IMR-90 (cell line): Measurements from ENCODE around the gene PHF21A. TPM values are rescaled to one million over a fixed set of nuclear protein-coding genes. Genes with fewer than 3 reads are reported as not detected.

Experiments used
- ATAC-seq: fragments of 200-7000 bp; cut with Tn5 transposase; 2 replicates; pipeline ENCODE4 v1.9.1; 2020; ENCODE audit warnings: low read depth, mild to moderate bottlenecking, moderate library complexity
- BruUV-seq: library from RNA; stranded (reverse); fragments of 400-500 nt; replicated peaks from 2 replicates; lab custom pipeline; 2021; lab: Mats Ljungman, UMichigan
- CTCF ChIA-PET: fragments of 300-600 bp; formaldehyde crosslinking; extraction: SDS; loops from one replicate; lab custom pipeline; 2021; ENCODE audit warnings: antibody characterized with exemption; lab: Yijun Ruan, JAX
- POLR2A ChIA-PET: fragments of 300-600 bp; sonication (Branson Sonifier 250); formaldehyde crosslinking; loops from one replicate; lab custom pipeline; 2022; ENCODE audit warnings: antibody characterized with exemption; ENCODE audit not compliant: unreplicated experiment; lab: Charles Lee
- DNase-seq: peaks from one replicate; pipeline ENCODE4 v3.0.0; 2013
- H2AFZ ChIP-seq: replicated peaks from 2 replicates; pipeline ENCODE3; 2013; ENCODE audit warnings: low read length, mild to moderate bottlenecking; ENCODE audit not compliant: poor library complexity
- H2AK5ac ChIP-seq: 2 replicates; pipeline ENCODE4 v1.6.1; 2013; ENCODE audit warnings: low read depth, low read length, inconsistent platforms
- H2AK9ac ChIP-seq: replicated peaks from 2 replicates; pipeline ENCODE3; 2013; ENCODE audit warnings: mild to moderate bottlenecking, low read depth, low read length, moderate library complexity; ENCODE audit not compliant: poor library complexity
- H2BK120ac ChIP-seq: 2 replicates; pipeline ENCODE4 v1.6.1; 2013; ENCODE audit warnings: low read depth, low read length, inconsistent platforms
- H2BK15ac ChIP-seq: 3 replicates; pipeline ENCODE4 v1.6.1; 2013; ENCODE audit warnings: low read depth, low read length, inconsistent platforms
- H2BK20ac ChIP-seq: 2 replicates; pipeline ENCODE4 v1.6.1; 2013; ENCODE audit warnings: low read depth, mild to moderate bottlenecking, inconsistent platforms, low read length, moderate library complexity
- H2BK5ac ChIP-seq: 2 replicates; pipeline ENCODE4 v1.6.1; 2013; ENCODE audit warnings: mild to moderate bottlenecking, low read depth, low read length, inconsistent platforms; ENCODE audit not compliant: poor library complexity, severe bottlenecking
- H3K14ac ChIP-seq: replicated peaks from 2 replicates; pipeline ENCODE4 v1.6.1; 2013; ENCODE audit warnings: low read depth, low read length, inconsistent platforms
- H3K18ac ChIP-seq: 2 replicates; pipeline ENCODE4 v1.6.1; 2013; ENCODE audit warnings: low read depth, low read length, control low read depth
- H3K23ac ChIP-seq: 2 replicates; pipeline ENCODE4 v1.6.1; 2013; ENCODE audit warnings: low read depth, low read length, inconsistent platforms
- H3K27ac ChIP-seq: 2 replicates; pipeline ENCODE4 v1.5.1; 2013; ENCODE audit warnings: mild to moderate bottlenecking, control low read depth, low read length; ENCODE audit not compliant: insufficient read depth
- H3K27me3 ChIP-seq: 2 replicates; pipeline ENCODE4 v1.6.1; 2013; ENCODE audit warnings: low read length; ENCODE audit not compliant: control insufficient read depth, insufficient read depth
- H3K36me3 ChIP-seq: 2 replicates; pipeline ENCODE4 v1.6.1; 2013; ENCODE audit warnings: low read length, mixed read lengths; ENCODE audit not compliant: control insufficient read depth, insufficient read depth
- H3K4ac ChIP-seq: 2 replicates; pipeline ENCODE4 v1.6.1; 2013; ENCODE audit warnings: low read depth, low read length, inconsistent platforms
- H3K4me1 ChIP-seq: 2 replicates; pipeline ENCODE4 v1.6.1; 2013; ENCODE audit warnings: low read length, mixed read lengths; ENCODE audit not compliant: control insufficient read depth, insufficient read depth
- H3K4me2 ChIP-seq: 2 replicates; pipeline ENCODE4 v1.6.1; 2013; ENCODE audit warnings: low read depth, mild to moderate bottlenecking, control low read depth, low read length, moderate library complexity
- H3K4me3 ChIP-seq: 2 replicates; pipeline ENCODE4 v1.5.1; 2013; ENCODE audit warnings: low read depth, mild to moderate bottlenecking, control low read depth, low read length, moderate library complexity; ENCODE audit not compliant: insufficient read depth
- H3K56ac ChIP-seq: 2 replicates; pipeline ENCODE4 v1.6.1; 2013; ENCODE audit warnings: low read length, inconsistent platforms; ENCODE audit not compliant: insufficient read depth; ENCODE audit errors: extremely low read depth
- H3K79me1 ChIP-seq, 2 experiments: 2 replicates each; pipeline ENCODE4 v1.6.1; 2013; ENCODE audit warnings: low read length in 2 of 2, inconsistent platforms in 1 of 2, low read depth in 1 of 2
- H3K9ac ChIP-seq: 2 replicates; pipeline ENCODE4 v1.6.1; 2013; ENCODE audit warnings: low read depth, low read length, control low read depth
- H3K9me1 ChIP-seq: 2 replicates; pipeline ENCODE4 v1.6.1; 2013; ENCODE audit warnings: low read length, inconsistent platforms; ENCODE audit not compliant: insufficient read depth
- H3K9me3 ChIP-seq: 2 replicates; pipeline ENCODE4 v1.6.1; 2013; ENCODE audit warnings: low read length; ENCODE audit not compliant: control insufficient read depth, insufficient read depth
- H4K20me1 ChIP-seq: 2 replicates; pipeline ENCODE4 v1.6.1; 2013; ENCODE audit warnings: low read length, inconsistent platforms; ENCODE audit not compliant: insufficient read depth
- H4K5ac ChIP-seq: 2 replicates; pipeline ENCODE4 v1.6.1; 2013; ENCODE audit warnings: mild to moderate bottlenecking, low read depth, low read length, control low read depth
- H4K8ac ChIP-seq, 2 experiments: 2 replicates each; pipeline ENCODE4 v1.6.1; 2013; ENCODE audit warnings: low read depth in 2 of 2, low read length in 2 of 2, control low read depth in 1 of 2, inconsistent platforms in 1 of 2
- H4K91ac ChIP-seq: 2 replicates; pipeline ENCODE4 v1.6.1; 2013; ENCODE audit warnings: low read depth, low read length, inconsistent platforms; ENCODE audit not compliant: insufficient read depth
- CHD1 ChIP-seq: IDR thresholded peaks from 2 replicates; pipeline ENCODE4 v1.6.1; 2012; ENCODE audit warnings: low read depth, low read length, improper control_type of control experiment
- RCOR1 ChIP-seq: IDR thresholded peaks from 2 replicates; pipeline ENCODE4 v1.6.1; 2012; ENCODE audit warnings: mild to moderate bottlenecking, low read length, improper control_type of control experiment; ENCODE audit not compliant: insufficient replicate concordance
- SMC3 ChIP-seq: fragments of 150-350 bp; IDR thresholded peaks from 2 replicates; pipeline ENCODE4 v1.6.1; 2016; ENCODE audit warnings: low read depth, mild to moderate bottlenecking, antibody characterized with exemption, low read length, moderate library complexity
- WGBS, 2 experiments: methylation state at CpG; one replicate each; pipeline versions ENCODE4 v1.1.5 to v1.1.7; 2013; ENCODE audit warnings: missing lambda C conversion rate in 2 of 2; ENCODE audit not compliant: insufficient read length in 1 of 2; ENCODE audit errors: extremely low coverage in 2 of 2; 5-methylcytosine and 5-hydroxymethylcytosine counted together
- dilution Hi-C: fragments of 300-500 bp; cut with HindIII; formaldehyde crosslinking; loops from one replicate; pipeline ENCODE4 v1.14.3; 2018; ENCODE audit warnings: low sequenced_read_pairs; ENCODE audit not compliant: unreplicated experiment
- in situ Hi-C: fragments of 300-500 bp; cut with MboI; formaldehyde crosslinking; loops from 3 replicates; pipeline ENCODE4 v1.14.3; 2019; ENCODE audit warnings: low sequenced_read_pairs, inconsistent platforms, mixed read lengths
- intact Hi-C: fragments of 100-400 bp; cut with micrococcal nuclease; formaldehyde crosslinking; loops from 2 replicates; pipeline ENCODE4 v1.10.0; 2022
- polyA plus RNA-seq, 3 experiments: library from polyadenylated mRNA; depleted of rRNA; stranded (reverse); fragments of >200 nt; gene quantifications; 2 replicates each; pipeline ENCODE4 v1.2.3, GENCODE V29; 2012; ENCODE audit warnings: low replicate concordance in 1 of 3
- total RNA-seq: library from RNA; depleted of rRNA; stranded (reverse); fragments of >200 nt; gene quantifications from 2 replicates; pipeline ENCODE4 v1.2.3, GENCODE V29; 2012

PHF21A gene
- total and polyA plus RNA-seq, 2 of the 4 experiments (the other 2 are of a cell fraction), result 9.0 to 20.6 TPM

GRCh38 chr11:46018651-46019050 lies 102.6 kb downstream of the PHF21A start:
- Histone ChIP-seq H3K56ac (no peak overlapping the region), H3K18ac (no peak overlapping the region), H3K23ac (no peak overlapping the region), H3K79me1 (peaks cover 4 to 23% of the 10 kb centered on the region in 2 experiments), H4K91ac (no peak overlapping the region), H3K9ac (no peak overlapping the region), H2BK5ac (no peak overlapping the region), H2BK15ac (no peak overlapping the region), H3K4me1 (no peaks in the 10 kb centered on the region), H3K27me3 (no peaks in the 10 kb centered on the region), H2AK9ac (no peak overlapping the region), H3K27ac (no peak overlapping the region), H4K8ac (no peak overlapping the region), H2AK5ac (no peak overlapping the region), H3K14ac (no peak overlapping the region), H4K5ac (no peak overlapping the region), H2BK120ac (no peak overlapping the region), H3K9me3 (no peaks in the 10 kb centered on the region), H4K20me1 (peaks cover 7% of the 10 kb centered on the region), H3K4me2 (no peak overlapping the region), H3K9me1 (peaks cover 4% of the 10 kb centered on the region; the same call in 1 of the 2 replicates), H2BK20ac (no peak overlapping the region), H3K4me3 (no peak overlapping the region), H3K36me3 (peaks cover 4% of the 10 kb centered on the region; the same call in 1 of the 2 replicates), H3K4ac (no peak overlapping the region), H2AFZ (no peak overlapping the region)
- TF ChIP-seq SMC3 (no peak), CHD1 (no peak), RCOR1 (no peak)
- in situ Hi-C loops, result no loop called here
- intact Hi-C loops, result no loop called here
- WGBS, 2 experiments, result no CpG with 5 or more reads among the region's 2 CpGs
- dilution Hi-C loops, result no loop called here
- no peak for ATAC-seq
- ChIA-PET POLR2A (no interaction called here), CTCF (no interaction called here)
- BruUV-seq, result no TSS peak
- no peak for DNase-seq
